ENCODE results near the gene XAGE1B.
"Not testable (repeated sequence)": the region's sequence is repeated elsewhere in the genome, so short reads cannot be mapped to it uniquely, and the experiment has no call there.

The XAGE1B gene, protein sequence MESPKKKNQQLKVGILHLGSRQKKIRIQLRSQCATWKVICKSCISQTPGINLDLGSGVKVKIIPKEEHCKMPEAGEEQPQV

DNA sequence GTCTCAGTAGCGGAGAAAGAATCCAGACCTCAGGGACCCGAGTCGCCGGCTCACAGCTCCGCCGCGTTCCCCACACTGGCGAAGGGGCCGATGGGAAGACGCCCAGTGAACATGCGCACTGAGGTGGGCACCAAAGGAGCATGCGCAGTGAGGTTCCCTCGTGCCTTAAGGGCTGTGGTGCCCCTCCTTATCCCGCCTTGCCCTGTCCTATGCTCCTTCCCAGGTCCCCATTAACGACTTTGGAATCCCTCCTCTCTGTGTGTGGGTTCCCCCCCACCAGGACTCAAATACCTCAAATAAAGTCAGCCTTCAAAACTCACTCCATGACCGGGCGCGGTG lies at the start of gene XAGE1B:
Gene XAGE1B, minus strand, starts transcription at position 77 of the 339 bp plus-strand sequence. CDS start 1,536 bp downstream, outside the sequence.
- not testable (repeated sequence) for DNase-seq

DNA sequence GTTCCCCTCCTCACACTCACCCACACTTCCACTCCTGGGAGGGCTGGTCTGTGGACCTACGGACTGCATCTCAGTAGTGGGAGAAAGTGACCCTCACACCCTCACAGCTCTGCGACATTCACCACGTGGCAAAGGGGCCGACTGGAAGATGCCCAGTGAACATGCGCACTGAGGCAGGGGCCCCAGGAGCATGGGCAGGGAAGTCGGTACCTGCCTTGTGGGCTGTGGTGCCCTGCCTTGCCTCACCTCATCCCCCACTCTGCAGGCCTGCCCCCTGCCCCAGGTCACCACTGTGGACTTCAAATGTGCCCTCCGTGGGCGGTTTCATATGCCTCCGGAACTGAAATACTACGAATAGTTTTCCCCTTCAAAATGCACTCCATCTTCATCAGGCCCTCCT lies 46.2 kb upstream of the XAGE1B start:
- DNase-seq = no peak

DNA sequence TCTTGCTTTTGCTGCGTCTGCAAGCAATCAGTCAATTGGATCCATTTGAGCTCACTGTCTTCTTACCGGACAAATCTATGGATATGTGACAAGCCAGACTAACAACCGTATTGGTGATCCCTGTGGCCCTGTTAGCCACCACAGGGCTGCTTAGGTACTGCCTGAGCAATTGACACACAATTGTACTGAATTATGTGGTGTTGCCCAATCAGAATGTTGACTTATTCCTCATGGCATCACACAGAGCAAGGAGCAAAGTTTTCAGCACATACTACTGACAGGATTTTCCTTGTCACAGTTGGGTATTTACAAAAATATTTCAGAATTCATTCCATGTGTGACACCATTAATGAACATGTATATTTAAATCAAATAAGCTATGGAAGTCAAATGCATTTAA lies 41.3 kb upstream of the XAGE1B start:
- no peak for DNase-seq

DNA sequence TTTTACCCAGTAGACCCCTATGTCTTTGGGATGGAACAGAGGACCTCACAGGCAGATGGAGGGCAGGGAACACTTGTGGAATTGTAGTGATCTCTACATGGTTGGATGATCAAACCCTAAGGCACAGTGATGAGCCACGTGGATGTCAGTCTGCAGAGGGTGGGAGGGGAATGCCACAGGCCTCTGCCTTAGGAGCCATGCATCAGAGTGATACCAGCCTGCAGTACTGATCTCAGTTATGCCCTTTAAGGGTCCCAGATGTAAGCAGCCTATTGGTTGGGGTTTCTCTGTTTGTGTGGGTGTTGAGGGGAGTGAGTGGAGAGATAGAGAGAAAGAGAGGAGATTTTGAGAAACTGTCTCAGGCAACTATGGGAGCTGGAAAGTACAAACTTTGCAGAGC lies 39.9 kb upstream of the XAGE1B start:
- DNase-seq = peak in 1 of 2 experiments; percentile 0

DNA sequence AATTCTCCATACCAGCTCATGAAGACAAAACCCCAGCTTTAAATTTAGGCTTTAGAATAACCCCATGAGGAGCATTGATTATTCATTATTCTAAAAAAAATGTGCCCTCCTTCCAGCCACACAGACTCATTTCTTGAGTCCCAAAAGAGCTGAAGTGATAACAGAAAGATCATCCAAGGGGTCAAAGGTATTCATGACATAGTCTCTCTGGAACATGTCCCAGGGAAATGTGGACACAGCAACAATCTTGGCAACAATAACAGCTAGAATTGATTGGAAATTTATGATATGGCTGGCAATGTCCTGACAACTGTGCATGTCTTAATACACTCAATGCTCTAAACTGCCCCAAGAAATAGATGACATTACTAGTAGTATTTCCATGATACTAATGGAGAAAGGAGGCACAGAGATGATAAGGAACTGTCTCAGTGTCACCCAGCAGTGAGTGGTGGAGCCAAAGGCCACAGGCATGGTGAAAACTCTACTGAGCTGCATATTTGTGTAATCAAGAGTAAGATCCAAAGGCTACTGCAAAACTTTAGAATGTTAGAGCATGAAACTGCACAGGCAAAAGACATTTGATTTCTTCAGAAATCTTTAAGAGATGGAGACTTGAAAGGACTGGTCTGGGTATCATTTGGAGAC lies 37.3 kb upstream of the XAGE1B start:
- no peak for DNase-seq

DNA sequence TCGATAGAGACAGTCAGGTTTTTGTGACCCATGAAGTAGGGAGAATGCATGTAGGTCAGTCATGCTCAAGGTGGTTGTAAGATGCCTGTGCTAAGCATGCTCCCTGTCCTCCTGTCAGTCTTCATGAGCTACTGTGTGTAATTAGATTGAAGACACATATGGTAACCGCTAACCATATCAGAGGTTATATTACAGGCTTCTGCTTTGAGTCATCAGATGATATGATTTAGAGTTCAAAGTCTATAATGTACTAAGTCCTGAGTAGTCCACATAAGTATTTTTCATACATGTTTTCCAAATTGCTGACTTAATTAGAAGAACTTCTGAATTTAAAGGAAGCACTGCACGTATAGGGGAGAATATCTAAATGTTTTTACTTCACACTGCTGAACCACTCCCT lies 31.9 kb upstream of the XAGE1B start:
- not testable (repeated sequence) for DNase-seq

DNA sequence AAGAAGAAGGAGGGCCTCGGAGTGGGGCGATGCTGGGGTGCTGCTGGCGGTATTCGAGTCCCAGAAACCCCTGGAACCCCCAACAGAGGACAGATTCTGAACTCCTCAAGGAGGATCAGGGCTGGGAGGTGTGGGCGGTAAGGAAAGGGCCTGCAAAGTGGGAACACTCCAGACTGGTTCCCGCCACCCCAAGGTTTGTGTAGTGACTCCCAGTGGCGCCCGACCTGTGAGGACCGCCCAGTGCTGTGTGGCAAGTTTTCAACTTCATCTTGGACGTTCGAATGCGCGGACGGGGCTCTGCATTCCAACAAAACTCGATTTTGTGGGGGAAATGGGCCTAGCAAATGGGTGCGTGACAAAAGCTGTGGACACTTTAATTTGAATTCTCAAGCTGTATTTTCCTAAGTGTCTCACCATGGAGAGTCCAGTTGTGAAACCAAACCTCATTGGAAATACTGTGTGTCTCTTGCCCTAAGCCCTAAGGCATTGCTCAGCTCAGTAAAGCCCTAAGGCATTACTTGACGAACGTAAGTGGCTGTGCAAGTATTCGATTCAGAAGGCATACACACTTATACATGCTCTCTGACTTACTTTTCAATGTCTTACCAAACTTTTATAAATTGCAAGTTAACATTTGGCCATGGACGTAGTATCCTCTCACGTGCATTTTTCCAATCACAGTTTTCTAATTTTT lies 27.4 kb upstream of the XAGE1B start:
- no peak for DNase-seq

DNA sequence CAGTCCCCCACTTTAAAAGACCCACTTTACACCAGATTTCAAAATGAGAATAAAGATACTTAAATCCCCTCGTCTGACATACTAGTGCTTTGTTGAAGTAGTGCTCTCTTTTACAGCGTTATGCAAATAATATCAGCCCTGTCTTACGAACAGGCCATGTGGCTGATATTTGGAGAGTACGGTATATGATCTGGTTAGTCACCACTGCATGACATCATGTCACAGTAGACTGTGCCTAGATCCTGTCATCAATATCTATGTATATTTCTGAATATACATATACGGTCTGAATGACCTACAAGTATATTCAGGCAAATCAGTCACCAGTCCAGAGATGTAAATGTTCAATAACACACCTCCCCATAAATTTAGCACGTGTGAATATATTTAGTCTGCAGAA lies 25.4 kb upstream of the XAGE1B start:
- DNase-seq = no peak

DNA sequence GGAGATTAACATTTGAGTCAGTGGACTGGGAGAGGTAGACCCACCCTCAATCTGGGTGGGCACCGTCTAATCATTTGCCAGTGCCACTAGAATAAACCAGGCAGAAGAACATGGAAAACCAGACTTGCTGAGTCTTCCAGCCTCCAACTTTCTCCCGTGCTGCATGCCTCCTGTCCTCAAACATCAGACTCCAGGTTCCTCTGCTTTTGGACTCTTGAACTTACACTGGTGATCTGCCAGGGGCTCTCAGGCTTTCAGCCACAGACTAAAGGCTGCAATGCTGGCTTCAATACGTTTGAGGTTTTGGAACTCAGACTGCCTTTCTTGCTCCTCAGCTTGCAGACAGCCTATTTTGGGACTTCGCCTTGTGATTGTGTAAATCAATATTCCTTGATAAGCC lies 24.2 kb upstream of the XAGE1B start:
- not testable (repeated sequence) for DNase-seq

DNA sequence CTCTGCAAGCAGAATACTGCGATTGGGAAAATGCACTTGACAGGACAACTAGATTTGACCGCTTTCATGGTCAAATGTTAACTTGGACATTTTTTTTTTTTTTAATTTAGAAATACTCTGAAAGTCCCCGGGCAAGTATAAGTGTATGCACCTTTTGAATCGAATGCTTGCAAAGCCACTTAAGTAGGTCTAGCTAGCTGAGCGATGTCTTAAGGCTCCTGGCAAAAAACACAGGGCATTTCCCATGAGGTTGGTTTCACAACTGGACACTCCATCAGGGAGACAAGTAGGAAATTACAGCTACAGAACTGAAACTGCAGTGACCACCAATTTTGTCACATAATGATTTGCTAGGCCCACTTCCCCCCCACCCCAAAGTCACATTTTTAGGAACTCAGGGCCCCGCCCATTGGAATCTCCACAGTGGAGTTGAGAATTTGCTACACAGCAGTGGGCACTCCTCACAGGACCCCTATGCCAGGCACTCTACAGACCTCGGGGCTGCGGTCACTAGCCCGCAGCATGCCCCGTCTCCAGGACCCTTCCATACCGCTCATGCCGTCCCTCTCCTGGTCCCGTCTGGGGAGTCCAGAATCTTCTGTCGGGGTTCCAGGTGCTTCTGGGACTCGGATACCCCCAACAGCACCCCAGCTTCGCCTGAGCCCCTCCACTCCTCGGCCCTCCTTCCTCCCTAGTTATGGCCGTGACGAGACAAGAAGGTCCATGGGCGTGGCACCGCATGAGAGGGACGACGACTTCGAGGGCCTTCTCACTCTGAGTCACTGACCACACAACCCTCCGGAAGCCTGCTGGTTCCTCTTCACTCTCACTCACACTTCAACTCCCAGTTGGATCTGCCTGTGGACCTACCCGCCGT lies 515 bp downstream of the XAGE1B start:
- not testable (repeated sequence) for DNase-seq

DNA sequence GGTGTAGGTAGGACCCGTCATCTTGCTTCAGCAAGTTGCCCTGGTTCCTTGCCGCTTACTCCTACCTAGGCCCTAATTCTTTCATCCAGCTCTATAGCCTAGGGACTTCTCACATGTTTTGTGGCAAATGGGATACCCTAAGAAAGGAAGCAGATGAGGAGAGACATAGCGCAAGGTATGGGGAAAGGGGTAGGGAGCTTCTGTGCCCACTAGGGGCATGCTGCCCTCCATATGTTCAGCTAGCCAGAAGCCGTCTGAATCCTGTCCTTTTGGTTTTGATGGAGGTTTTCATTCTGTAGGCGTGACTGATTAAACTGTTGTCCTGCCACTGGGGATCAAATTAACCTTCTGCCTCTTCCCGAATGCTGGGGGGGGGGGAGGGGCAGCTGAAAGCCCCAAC lies 5.7 kb downstream of the XAGE1B start:
- not testable (repeated sequence) for DNase-seq

DNA sequence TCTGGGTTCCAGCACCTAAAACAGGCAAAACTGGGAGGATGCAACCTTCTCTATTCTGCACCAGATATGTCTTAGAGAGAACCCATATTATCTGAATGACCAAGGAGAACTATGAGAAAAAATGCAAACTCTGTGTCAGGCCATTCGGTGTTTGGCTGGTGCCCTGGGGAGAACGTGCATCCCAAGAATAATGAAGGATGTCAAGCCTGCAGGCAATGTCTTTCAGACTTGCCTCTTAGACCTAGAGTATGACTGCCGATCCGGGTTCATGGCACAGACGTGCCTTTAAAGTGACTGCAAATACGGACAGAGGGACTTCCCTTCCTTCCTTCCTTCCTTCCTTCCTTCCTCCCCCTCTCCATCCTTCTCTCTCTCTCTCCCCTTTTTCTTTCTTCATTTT lies 6.9 kb downstream of the XAGE1B start:
- no peak for DNase-seq

DNA sequence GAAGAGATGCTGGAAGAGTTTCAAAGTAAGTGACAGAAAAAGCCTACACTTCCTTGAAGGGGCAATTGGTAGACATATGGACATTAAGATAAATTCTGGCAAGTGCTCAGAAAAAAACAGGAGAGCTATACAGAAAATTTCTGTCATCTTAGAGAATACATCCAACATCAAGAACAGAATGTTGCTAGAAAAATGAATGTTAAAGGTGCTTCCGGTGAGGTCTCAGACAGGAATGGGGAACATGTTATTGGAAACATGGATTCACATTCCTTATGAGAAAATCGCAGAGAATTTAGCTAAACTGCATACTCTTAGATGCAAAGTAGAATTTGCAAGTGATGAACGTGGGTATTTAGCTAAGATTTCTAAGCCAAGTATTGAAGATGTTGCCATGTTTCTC lies 9.5 kb downstream of the XAGE1B start:
- no peak for DNase-seq

DNA sequence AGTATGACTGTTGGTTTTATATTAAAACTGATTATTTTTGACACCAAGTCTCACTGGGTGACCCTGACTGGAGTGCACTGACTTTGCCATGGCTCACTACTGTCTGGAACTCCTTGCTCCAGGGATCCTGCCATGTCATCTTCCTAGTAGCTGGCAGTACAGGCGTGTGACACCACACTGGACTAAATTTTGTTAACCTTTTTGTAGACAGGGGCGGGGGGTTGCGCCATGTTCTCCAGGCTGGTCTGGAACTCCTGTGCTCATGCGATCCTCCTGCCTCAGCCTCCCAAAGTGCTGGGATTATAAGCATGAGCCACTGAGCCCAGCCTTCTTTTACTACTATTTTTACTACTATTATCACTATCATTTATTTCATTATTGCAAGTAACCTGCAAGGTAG lies 12.3 kb downstream of the XAGE1B start:
- DNase-seq = no peak

DNA sequence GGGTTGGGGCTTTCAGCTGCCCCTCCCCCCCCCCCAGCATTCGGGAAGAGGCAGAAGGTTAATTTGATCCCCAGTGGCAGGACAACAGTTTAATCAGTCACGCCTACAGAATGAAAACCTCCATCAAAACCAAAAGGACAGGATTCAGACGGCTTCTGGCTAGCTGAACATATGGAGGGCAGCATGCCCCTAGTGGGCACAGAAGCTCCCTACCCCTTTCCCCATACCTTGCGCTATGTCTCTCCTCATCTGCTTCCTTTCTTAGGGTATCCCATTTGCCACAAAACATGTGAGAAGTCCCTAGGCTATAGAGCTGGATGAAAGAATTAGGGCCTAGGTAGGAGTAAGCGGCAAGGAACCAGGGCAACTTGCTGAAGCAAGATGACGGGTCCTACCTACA lies 15.5 kb downstream of the XAGE1B start:
- not testable (repeated sequence) for DNase-seq

DNA sequence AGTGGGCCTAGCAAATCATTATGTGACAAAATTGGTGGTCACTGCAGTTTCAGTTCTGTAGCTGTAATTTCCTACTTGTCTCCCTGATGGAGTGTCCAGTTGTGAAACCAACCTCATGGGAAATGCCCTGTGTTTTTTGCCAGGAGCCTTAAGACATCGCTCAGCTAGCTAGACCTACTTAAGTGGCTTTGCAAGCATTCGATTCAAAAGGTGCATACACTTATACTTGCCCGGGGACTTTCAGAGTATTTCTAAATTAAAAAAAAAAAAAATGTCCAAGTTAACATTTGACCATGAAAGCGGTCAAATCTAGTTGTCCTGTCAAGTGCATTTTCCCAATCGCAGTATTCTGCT lies 20.5 kb downstream of the XAGE1B start:
- not testable (repeated sequence) for DNase-seq

DNA sequence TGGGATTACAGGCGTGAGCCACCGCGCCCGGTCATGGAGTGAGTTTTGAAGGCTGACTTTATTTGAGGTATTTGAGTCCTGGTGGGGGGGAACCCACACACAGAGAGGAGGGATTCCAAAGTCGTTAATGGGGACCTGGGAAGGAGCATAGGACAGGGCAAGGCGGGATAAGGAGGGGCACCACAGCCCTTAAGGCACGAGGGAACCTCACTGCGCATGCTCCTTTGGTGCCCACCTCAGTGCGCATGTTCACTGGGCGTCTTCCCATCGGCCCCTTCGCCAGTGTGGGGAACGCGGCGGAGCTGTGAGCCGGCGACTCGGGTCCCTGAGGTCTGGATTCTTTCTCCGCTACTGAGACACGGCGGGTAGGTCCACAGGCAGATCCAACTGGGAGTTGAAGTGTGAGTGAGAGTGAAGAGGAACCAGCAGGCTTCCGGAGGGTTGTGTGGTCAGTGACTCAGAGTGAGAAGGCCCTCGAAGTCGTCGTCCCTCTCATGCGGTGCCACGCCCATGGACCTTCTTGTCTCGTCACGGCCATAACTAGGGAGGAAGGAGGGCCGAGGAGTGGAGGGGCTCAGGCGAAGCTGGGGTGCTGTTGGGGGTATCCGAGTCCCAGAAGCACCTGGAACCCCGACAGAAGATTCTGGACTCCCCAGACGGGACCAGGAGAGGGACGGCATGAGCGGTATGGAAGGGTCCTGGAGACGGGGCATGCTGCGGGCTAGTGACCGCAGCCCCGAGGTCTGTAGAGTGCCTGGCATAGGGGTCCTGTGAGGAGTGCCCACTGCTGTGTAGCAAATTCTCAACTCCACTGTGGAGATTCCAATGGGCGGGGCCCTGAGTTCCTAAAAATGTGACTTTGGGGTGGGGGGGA lies 21.1 kb downstream of the XAGE1B start, which contains the start of gene XAGE1A:
Gene XAGE1A, plus strand, starts transcription at position 264 of the 874 bp plus-strand sequence. CDS start 1,554 bp downstream, outside the sequence.
- DNase-seq = not testable (repeated sequence)

DNA sequence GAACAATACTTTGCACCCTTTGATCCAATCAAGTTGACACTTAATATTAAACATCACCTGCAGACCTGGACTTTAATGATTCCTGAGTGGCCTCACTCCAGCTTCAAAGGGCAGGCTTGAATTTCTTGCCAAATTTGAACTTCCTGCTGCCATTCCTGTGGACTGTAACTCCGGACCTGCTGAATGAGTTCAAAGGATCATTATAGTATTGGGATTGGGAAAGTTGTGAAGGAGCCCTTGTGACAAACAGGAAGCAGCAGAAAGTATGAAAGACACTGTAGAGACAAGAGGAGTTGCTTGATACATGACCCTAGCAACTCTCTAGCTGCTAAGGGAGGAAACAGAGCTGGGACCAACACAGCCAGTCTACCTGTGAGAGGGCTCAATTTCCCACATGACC lies 45.6 kb downstream of the XAGE1B start:
- DNase-seq = not testable (repeated sequence)

Data from activated CD4-positive, alpha-beta T cell treated with anti-CD3 and anti-CD28 coated beads, Interleukin-2, amount 50 U/mL, for 48 hours (primary cell).